Stimulated activated memory B cell treated with anti-CD40 and anti-IgM and Interleukin-4, amounts not matched to agents 10 μg/mL and 1 μg/mL and 100 μg/mL, for 72 hours (primary cell): Measurements from ENCODE around the gene ANKS1B.
"Not testable (repeated sequence)": the region's sequence is repeated elsewhere in the genome, so short reads cannot be mapped to it uniquely, and the experiment has no call there.

ENCODE experiments used
- ATAC-seq: fragments of 150-1000 bp; cut with Tn5 transposase; 2 replicates; pipeline ENCODE4 v1.10.0; 2021
- H3K27ac Mint-ChIP-seq: one replicate; pipeline ENCODE4 v1.8.0; 2022; ENCODE audit warnings: mild to moderate bottlenecking, mixed read lengths
- H3K27me3 Mint-ChIP-seq: one replicate; pipeline ENCODE4 v1.8.0; 2022; ENCODE audit warnings: mixed read lengths
- H3K36me3 Mint-ChIP-seq: one replicate; pipeline ENCODE4 v1.8.0; 2022; ENCODE audit warnings: mixed read lengths
- H3K4me1 Mint-ChIP-seq: one replicate; pipeline ENCODE4 v1.8.0; 2022; ENCODE audit warnings: mixed read lengths
- H3K4me3 Mint-ChIP-seq: one replicate; pipeline ENCODE4 v1.8.0; 2022; ENCODE audit warnings: mild to moderate bottlenecking, moderate library complexity, mixed read lengths
- H3K9me3 Mint-ChIP-seq: one replicate; pipeline ENCODE4 v1.8.0; 2022; ENCODE audit warnings: mixed read lengths

ANKS1B gene

DNA sequence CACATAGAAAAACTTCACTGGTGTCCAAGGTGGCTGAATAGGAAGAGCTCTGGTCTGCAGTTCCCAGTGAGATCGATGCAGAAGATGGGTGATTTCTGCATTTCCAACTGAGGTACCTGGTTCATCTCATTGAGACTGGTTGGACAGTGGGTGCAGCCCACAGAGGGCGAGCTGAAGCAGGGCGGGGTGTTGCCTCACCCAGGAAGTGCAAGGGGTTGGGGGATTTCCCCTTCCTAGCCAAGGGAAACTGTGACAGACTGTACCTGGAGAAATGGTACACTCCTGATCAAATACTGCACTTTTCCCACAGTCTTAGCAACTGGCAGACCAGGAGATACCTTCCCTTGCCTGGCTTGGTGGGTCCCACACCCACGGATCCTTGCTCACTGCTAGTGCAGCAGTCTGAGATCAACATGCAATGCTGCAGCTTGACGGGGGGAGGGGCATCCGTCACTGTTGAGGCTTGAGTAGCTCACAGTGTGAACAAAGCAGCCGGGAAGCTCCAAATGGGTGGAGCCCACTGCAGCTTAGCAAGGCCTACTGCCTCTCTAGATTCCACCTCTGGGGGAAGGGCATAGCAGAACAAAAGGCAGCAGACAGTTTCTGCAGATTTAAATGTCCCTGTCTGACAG is 746.7 kb downstream of the ANKS1B start:
- not testable (repeated sequence) for H3K36me3 Mint-ChIP-seq, H3K4me1 Mint-ChIP-seq, H3K27ac Mint-ChIP-seq, H3K4me3 Mint-ChIP-seq, ATAC-seq, H3K27me3 Mint-ChIP-seq
- H3K9me3 Mint-ChIP-seq = peaks cover 14% of the 10 kb centered on the region

DNA sequence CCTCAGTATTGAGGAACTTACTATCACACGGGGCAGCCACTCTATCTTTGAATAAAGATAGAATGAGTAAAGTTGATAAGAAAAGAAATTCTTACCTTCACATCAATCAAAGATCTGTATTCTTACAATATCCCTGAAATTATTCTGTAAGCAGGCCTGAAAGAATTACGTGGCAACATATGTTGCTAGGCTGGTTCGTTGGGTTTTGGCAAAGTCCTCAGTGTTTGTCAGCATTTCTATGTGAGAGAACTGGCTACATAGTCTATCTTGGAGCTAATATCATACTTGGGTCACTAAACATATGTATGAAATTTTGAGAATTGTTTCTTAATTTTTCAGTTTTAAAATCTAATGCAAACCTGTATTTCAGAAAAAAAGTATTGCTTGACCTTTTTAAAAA is 749.4 kb downstream of the ANKS1B start:
- Mint-ChIP-seq H3K4me3 (no peak overlapping the region), H3K27me3 (no peaks in the 10 kb centered on the region), H3K36me3 (no peaks in the 10 kb centered on the region), H3K9me3 (peaks cover 6% of the 10 kb centered on the region), H3K27ac (no peak overlapping the region), H3K4me1 (no peaks in the 10 kb centered on the region)
- no peak for ATAC-seq

DNA sequence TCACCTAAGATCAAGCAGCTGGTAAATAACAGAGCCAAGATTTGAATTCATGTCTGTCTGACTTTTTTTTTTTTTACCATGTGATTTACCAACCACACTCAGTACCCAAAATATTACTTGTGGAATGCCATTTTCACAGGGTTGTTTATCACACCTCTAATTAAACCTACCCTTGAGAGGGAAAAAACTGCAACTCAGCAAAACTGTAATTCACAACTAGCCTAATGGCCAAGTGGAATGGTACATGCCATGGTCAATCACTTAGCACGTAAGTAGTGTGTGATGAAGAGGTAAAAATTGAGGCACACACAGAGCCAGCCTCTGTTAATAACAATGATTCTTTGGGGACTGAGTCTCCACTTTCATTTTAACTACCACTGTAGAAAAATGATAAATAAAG is 750.0 kb downstream of the ANKS1B start:
- no peaks in the 10 kb centered on the region for H3K36me3 Mint-ChIP-seq
- H3K27ac Mint-ChIP-seq = no peak overlapping the region
- no peaks in the 10 kb centered on the region for H3K27me3 Mint-ChIP-seq
- H3K9me3 Mint-ChIP-seq = peaks cover 6% of the 10 kb centered on the region
- H3K4me3 Mint-ChIP-seq = no peak overlapping the region
- H3K4me1 Mint-ChIP-seq = no peaks in the 10 kb centered on the region
- ATAC-seq = no peak

DNA sequence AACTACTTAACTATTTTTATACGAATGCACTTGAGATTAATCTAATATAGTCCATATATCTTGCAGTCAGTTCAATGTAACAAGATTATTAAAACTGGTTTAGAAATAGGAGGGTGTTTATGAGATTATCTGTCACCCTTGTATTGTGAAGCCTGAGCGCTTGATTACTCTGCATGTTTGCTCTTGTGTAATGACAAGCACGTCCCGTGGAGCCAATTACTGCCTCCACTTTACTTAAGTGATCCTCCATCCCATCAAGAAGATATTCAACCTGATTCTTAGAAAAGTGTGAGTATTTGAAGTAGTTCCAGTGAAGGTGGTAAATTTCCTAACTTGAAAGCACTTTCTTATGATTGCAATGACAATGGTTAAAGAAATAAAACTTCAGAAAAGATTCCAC is 752.4 kb downstream of the ANKS1B start:
- ATAC-seq = no peak
- Mint-ChIP-seq H3K9me3 (peaks cover 6% of the 10 kb centered on the region), H3K4me1 (no peaks in the 10 kb centered on the region), H3K4me3 (no peak overlapping the region), H3K36me3 (no peaks in the 10 kb centered on the region), H3K27me3 (no peaks in the 10 kb centered on the region), H3K27ac (no peak overlapping the region)

DNA sequence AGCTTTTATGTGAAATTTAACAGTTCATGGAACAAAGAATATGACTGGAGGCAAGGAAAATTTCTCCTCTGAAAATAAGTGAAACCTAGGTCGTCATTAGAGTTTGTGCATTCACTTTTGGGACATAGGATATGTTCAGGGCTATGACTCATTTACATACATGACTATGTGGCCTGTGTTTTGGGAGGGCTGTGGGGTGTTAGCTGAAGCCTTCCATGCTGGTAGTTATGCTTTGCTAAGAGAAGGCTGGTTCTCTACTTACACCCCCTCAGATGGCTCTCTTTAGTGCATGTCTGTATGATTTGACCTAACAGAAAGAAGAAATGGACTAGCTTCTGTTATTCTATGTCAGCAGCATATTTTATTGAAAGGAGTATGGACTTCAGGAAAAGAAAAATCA is 753.7 kb downstream of the ANKS1B start:
- no peaks in the 10 kb centered on the region for H3K27me3 Mint-ChIP-seq
- H3K4me1 Mint-ChIP-seq = no peaks in the 10 kb centered on the region
- H3K27ac Mint-ChIP-seq = no peak overlapping the region
- no peaks in the 10 kb centered on the region for H3K36me3 Mint-ChIP-seq
- ATAC-seq = no peak
- H3K9me3 Mint-ChIP-seq = peaks cover under 1% of the 10 kb centered on the region
- H3K4me3 Mint-ChIP-seq = no peak overlapping the region

DNA sequence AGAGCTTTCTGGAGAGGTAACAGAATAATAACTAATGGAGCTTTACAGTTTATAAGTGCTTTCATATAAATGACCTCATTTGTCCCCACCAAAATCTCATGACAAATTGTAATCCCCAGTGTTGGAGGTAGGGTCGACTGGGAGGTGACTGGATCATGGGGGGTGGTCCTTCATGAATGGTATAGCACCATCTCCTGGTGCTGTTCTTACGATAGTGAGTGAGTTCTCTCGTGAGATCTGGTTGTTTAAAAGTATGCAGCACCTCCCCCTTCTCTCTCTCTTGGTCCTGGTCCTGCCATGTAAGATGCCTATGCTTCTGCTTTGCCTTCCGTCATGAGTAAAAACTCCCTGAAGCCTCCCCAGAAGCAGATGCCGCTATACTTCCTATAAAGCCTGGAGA is 760.5 kb downstream of the ANKS1B start:
- no peaks in the 10 kb centered on the region for H3K9me3 Mint-ChIP-seq
- no peak overlapping the region for H3K27ac Mint-ChIP-seq
- no peak overlapping the region for H3K4me3 Mint-ChIP-seq
- no peaks in the 10 kb centered on the region for H3K27me3 Mint-ChIP-seq
- H3K4me1 Mint-ChIP-seq = no peaks in the 10 kb centered on the region
- no peaks in the 10 kb centered on the region for H3K36me3 Mint-ChIP-seq
- no peak for ATAC-seq

DNA sequence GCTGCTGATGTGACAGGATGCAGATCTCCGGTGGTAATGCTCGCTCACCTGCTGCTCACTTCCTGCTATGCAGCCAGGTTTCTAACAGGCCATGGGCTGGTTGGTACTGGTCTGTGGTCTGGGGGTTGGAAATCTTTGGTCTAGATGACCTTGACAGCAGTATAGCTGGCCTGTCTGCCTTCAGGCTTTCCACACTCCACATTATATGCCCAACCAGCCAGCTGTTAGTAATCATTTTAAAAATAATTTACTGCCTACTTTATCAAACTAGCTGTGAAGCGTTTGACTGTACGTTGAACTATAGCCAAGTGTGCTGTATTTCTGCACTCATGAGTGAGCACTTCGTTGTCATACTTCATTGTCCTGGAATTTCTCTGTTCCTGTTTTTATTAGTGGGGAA is 761.2 kb downstream of the ANKS1B start:
- H3K27ac Mint-ChIP-seq = no peak overlapping the region
- H3K4me1 Mint-ChIP-seq = no peaks in the 10 kb centered on the region
- no peaks in the 10 kb centered on the region for H3K27me3 Mint-ChIP-seq
- no peak for ATAC-seq
- no peaks in the 10 kb centered on the region for H3K9me3 Mint-ChIP-seq
- H3K36me3 Mint-ChIP-seq = no peaks in the 10 kb centered on the region
- no peak overlapping the region for H3K4me3 Mint-ChIP-seq

DNA sequence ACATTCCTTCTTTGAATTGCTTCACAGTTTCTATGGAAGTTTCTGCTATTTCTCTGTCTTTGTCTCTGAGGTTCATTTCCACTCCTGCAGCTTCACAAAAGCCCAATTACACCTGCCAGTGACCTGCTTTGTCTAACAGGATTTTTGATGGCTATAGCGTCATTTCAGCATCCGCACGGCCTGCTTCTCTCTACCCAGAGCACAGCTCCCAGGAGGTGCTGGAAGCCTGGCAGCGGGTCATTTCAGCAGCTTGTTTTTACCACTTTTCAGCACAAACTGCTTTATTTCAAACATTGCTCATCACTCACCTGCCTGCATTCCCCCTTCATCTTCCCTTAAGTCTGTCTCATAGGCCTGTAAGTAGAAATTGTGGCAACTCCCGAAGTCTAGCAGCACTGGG is 771.7 kb downstream of the ANKS1B start:
- ATAC-seq = no peak
- H3K27ac Mint-ChIP-seq = no peak overlapping the region
- no peaks in the 10 kb centered on the region for H3K27me3 Mint-ChIP-seq
- H3K4me3 Mint-ChIP-seq = no peak overlapping the region
- no peaks in the 10 kb centered on the region for H3K36me3 Mint-ChIP-seq
- peaks cover 10% of the 10 kb centered on the region for H3K9me3 Mint-ChIP-seq
- H3K4me1 Mint-ChIP-seq = no peaks in the 10 kb centered on the region

DNA sequence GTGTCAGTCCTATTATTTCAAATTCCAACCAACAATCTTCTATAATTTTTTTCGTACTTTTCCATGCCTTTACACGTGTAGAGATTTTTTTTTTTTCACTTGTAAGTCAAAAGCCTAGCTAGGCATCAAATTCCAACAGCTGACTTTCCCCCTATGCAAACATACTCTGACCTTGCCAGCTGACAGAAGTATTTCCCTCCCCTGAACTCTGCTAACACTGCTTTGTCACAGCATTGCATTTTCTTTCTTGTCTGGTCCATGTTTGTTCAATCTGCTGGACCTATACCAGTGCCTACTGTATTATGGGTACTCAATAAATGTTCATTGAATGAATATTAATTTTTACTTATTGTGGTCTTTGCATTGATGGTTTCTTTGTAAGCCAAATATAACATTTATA is 772.5 kb downstream of the ANKS1B start:
- Mint-ChIP-seq H3K4me3 (no peak overlapping the region), H3K4me1 (no peaks in the 10 kb centered on the region), H3K36me3 (no peaks in the 10 kb centered on the region), H3K9me3 (peaks cover 10% of the 10 kb centered on the region), H3K27ac (no peak overlapping the region), H3K27me3 (no peaks in the 10 kb centered on the region)
- no peak for ATAC-seq

DNA sequence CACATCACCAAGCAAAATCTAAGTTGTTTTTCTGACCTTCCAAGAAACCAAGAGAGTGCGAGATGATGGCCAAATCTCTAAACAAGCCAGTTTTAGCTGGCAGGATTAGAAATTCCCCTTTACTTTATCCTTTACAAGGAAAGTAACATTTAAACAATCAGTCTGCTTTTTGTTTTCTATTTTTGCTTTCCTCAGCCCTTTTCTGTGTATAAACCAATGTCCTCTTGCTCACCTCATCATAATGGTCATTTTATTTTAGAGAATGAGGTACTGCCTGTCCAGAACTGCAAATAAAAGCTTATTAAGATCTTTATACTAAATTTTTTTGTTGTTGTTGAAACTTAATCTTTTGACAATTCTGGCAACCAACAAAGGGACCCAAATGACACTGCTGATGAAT is 779.6 kb downstream of the ANKS1B start:
- no peaks in the 10 kb centered on the region for H3K27me3 Mint-ChIP-seq
- no peaks in the 10 kb centered on the region for H3K9me3 Mint-ChIP-seq
- no peak overlapping the region for H3K4me3 Mint-ChIP-seq
- no peak for ATAC-seq
- H3K36me3 Mint-ChIP-seq = no peaks in the 10 kb centered on the region
- no peaks in the 10 kb centered on the region for H3K4me1 Mint-ChIP-seq
- H3K27ac Mint-ChIP-seq = no peak overlapping the region

DNA sequence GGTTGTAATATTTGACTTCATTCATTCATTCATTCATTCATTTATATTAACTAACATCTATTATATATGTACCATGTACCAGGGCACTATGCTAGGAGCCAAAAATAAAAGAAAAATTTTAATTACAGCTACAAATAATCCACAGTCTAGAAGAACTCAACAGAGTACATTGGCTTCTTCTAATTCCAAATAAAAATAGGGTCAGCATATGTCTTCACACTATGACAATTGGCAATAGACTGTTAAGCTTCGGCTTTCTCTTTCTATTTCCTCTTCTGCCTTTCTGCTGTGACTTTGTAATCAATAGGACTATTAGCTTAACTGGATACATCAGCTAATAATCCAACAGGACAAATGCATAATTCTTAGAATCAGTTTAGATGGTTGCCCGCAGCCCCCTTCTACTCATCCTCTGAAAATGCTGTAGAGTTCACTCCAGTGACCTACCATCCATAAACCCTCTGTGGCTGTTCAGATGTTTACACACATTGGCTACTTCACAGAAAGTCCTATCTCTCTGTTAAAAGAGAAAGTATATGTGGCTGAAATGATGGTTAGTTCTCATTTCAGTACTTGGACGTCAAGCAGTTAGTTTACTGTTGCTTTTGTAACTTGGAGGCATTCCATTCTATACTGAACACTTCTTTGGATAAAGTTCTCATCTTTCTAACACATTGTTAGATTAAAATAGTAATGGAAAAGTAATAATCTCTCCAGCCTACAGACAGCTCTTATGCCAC is 782.7 kb downstream of the ANKS1B start:
- ATAC-seq = no peak
- Mint-ChIP-seq H3K27me3 (no peaks in the 10 kb centered on the region), H3K4me1 (no peaks in the 10 kb centered on the region), H3K27ac (no peak overlapping the region), H3K4me3 (no peak overlapping the region), H3K9me3 (peaks cover 3% of the 10 kb centered on the region), H3K36me3 (no peaks in the 10 kb centered on the region)

DNA sequence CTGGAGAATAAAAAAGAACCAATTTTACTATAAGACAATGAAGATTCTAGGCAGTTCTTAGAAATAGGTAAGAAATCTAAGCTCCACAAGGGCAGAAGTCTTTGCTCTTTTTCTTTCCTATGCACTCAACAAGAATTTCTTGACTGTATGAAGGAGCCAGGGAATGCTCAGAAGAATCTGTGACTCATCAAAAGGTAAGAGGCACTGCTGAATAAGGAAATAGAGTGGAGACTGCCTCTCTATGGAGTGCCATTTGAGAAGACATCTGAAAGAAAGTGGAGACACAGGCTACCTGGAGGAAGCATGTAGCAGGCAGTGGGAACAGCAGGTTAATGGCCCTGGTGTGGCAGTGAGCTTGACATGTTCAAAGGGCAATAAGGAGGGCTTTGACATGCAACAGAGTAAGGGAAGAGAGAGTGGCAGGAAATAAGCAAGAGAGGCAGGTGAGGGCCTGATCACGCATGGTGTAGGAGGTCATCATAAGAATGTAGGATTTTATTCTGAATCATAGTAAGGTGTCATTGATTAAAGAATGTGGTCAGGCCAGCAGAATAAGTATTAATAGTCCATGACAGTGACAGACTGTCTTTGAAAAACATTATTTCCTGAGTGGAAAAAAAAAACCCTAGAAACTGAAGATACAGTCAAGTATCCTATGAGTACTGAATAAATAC is 783.9 kb downstream of the ANKS1B start:
- Mint-ChIP-seq H3K4me3 (no peak overlapping the region), H3K4me1 (no peaks in the 10 kb centered on the region), H3K27me3 (no peaks in the 10 kb centered on the region), H3K36me3 (no peaks in the 10 kb centered on the region), H3K27ac (no peak overlapping the region), H3K9me3 (peaks cover 3% of the 10 kb centered on the region)
- no peak for ATAC-seq

DNA sequence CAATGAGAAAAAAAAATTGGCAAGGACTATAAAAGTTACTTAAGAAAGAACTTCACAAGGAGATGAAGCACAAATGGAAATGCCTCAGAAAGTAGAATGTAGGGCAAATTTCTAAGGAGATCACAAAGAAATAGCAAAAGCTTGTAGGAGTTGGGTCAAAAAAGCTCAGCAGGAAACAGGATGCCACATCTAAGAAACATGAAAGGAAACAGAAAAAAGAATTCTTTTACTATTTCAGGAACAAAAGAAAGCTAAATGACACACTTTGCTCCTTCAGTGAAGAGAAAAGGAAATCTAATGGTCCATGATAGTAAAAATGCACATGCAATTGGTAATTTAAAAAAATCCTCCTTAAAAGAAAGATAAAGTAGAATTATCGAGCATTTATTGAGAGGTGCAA is 789.3 kb downstream of the ANKS1B start:
- H3K36me3 Mint-ChIP-seq = no peaks in the 10 kb centered on the region
- no peak for ATAC-seq
- no peaks in the 10 kb centered on the region for H3K4me1 Mint-ChIP-seq
- H3K27ac Mint-ChIP-seq = no peak overlapping the region
- no peaks in the 10 kb centered on the region for H3K27me3 Mint-ChIP-seq
- H3K4me3 Mint-ChIP-seq = no peak overlapping the region
- peaks cover 3% of the 10 kb centered on the region for H3K9me3 Mint-ChIP-seq

DNA sequence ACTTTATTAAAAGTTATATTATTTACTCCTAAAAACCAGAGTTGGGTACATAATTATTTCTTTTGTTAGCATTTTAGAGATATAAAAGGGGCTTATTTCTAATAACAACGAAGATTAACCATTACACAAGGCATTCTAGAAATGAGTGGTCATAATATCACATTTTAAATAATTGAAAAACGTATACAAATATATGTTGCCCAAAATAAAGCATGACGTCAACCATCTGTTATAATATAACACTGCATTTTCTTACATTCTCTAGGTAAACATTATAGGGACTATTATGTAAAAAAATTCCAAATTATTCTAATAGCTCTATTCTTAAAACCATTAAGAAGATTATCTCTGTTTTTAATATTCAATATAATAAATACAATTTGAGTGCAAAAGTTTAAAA is 792.2 kb downstream of the ANKS1B start:
- H3K4me3 Mint-ChIP-seq = no peak overlapping the region
- no peak overlapping the region for H3K27ac Mint-ChIP-seq
- no peak for ATAC-seq
- no peaks in the 10 kb centered on the region for H3K36me3 Mint-ChIP-seq
- H3K27me3 Mint-ChIP-seq = no peaks in the 10 kb centered on the region
- H3K9me3 Mint-ChIP-seq = peaks cover 6% of the 10 kb centered on the region
- H3K4me1 Mint-ChIP-seq = no peaks in the 10 kb centered on the region

DNA sequence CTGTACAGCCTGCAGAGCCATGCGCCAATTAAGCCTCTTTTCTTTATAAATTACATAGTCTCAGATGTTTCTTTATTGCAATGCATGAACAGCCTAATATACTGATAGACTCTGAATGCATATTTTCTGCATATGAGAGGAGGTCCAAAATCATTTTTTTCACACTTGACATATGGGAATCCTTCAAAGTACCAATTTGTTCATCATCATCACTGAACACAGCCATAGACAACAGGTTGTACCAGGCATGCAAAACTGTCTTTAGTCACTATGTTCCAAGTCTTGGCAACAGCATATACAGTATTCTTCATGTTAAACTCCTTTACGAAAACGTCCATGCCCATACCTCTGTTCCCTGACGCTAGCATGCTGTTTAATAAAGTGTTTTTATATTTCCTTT is 807.9 kb downstream of the ANKS1B start:
- Mint-ChIP-seq H3K4me1 (no peaks in the 10 kb centered on the region), H3K27me3 (no peaks in the 10 kb centered on the region), H3K36me3 (no peaks in the 10 kb centered on the region), H3K4me3 (no peak overlapping the region), H3K27ac (no peak overlapping the region), H3K9me3 (peaks cover 6% of the 10 kb centered on the region)
- no peak for ATAC-seq

DNA sequence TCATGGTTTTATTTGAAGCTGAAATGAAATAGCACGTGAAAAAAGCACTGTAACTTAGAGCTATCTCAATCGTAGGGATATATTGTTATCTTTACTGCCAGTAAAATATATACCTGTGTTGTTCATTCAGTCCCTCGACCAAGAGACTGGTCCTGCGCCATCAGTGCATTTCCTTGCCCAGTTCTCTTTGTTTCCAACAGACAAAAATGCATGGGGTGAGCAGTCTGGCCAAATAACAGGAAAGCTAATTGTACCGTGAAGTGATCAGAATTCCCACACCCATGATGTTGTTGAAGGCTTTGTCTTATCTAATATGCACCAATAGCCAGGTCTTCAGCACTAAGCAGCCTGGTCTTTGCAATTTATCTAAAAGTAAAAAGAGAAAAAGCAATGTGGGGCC is 814.3 kb downstream of the ANKS1B start:
- H3K27ac Mint-ChIP-seq = no peak overlapping the region
- no peaks in the 10 kb centered on the region for H3K9me3 Mint-ChIP-seq
- no peaks in the 10 kb centered on the region for H3K4me1 Mint-ChIP-seq

More for the DNA sequence above, 814.3 kb downstream of the ANKS1B start:
- H3K36me3 Mint-ChIP-seq = no peaks in the 10 kb centered on the region
- no peaks in the 10 kb centered on the region for H3K27me3 Mint-ChIP-seq
- no peak overlapping the region for H3K4me3 Mint-ChIP-seq
- ATAC-seq = no peak
